Fibroblast of pulmonary artery (primary cell): Measurements from ENCODE around the gene PEX12.

Experiments
- DNase-seq: peaks from one replicate; pipeline ENCODE4 v3.0.0-alpha.2; 2010; ENCODE audit warnings: low read depth
- H3K4me3 ChIP-seq: replicated peaks from 2 replicates; pipeline ENCODE4 v1.5.1; 2011; ENCODE audit warnings: low read depth, mild to moderate bottlenecking, control low read depth, low read length, moderate library complexity
- CTCF ChIP-seq: IDR thresholded peaks from 2 replicates; pipeline ENCODE4 v1.5.1; 2011; ENCODE audit warnings: mild to moderate bottlenecking, control low read depth, low read length, inconsistent platforms; ENCODE audit errors: missing control alignments

PEX12 gene

DNA sequence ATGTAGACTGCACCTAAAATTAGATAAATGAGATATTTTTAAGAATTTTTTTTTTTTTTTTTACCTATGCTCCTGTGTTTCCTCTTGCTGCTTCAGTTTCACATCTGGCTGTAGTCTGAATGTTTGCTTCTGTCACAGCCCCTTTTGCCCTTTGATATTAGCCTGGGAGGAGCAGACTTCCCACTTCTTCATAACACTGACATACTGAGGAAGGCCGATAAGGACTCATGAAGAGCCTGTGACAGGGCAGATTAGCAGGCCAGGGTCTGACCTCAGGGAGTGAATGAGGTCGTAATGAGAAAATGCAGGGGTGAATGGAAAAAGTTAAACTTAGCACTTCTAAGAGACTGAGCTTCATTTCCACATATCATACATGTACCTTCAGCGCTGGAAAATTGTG lies 17.7 kb downstream of the PEX12 start, which contains the start of gene SLFN14:
TSS of gene SLFN14 (minus strand) at position 117 of the 400 bp plus-strand sequence. CDS start 2,757 bp downstream, outside the sequence.
- no peak for DNase-seq
- no peak within 1 kb of the TSS for H3K4me3 ChIP-seq
- TF ChIP-seq CTCF = no peak

- no peak for DNase-seq
- TF ChIP-seq CTCF = no peak
- no peak overlapping the region for H3K4me3 ChIP-seq
Measured at GRCh38 chr17:35559495-35560210, 18.7 kb downstream of the PEX12 start.

DNA sequence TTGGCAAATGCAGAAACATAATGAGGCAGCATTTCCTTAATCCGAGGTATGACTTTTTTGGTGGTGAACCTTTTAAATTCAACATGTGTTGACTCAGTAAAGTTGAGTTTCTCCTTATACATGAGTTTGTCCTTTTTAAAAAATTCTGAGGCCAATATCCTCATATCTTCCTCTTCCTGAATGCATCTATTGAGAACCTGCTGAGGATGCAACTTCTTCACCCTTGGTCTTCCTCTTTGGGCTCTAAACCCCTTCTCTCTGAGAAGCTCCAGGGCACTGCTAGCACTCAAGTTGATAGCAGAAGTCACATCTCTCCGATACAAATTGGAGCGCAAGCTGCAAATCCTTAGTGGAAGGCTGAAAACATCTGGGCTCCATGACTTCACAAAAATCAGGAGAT lies 21.0 kb downstream of the PEX12 start:
- TF ChIP-seq CTCF = no peak
- DNase-seq = no peak
- H3K4me3 ChIP-seq = no peak overlapping the region

DNA sequence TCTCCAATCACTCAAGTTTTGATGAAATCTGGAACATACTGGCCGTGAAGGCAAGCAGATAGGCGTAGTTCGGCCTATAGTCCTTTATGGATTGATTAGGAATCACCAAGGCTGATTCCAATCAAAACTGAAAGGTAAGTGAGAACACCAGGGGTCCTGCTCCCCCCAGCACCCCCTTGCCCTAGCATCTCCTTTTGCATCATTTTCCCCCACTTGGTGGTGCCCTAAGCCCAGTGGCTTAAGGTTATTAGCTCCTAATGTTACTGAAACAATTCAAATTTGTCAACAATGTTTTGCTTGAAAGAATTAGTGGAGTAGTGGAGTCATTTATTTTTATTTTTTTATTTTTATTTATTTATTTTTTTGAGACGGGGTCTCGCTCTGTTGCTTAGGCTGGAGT lies 22.7 kb downstream of the PEX12 start:
- TF ChIP-seq CTCF = peak; percentile 22
- DNase-seq = no peak
- H3K4me3 ChIP-seq = no peak overlapping the region

- H3K4me3 ChIP-seq = no peak overlapping the region
- DNase-seq = no peak
- TF ChIP-seq CTCF = no peak
Measured at GRCh38 chr17:35554668-35555067, 23.7 kb downstream of the PEX12 start.

GRCh38 chr17:35553310-35553709 lies 25.1 kb downstream of the PEX12 start:
- no peak overlapping the region for H3K4me3 ChIP-seq
- TF ChIP-seq CTCF = no peak
- DNase-seq = no peak

DNA sequence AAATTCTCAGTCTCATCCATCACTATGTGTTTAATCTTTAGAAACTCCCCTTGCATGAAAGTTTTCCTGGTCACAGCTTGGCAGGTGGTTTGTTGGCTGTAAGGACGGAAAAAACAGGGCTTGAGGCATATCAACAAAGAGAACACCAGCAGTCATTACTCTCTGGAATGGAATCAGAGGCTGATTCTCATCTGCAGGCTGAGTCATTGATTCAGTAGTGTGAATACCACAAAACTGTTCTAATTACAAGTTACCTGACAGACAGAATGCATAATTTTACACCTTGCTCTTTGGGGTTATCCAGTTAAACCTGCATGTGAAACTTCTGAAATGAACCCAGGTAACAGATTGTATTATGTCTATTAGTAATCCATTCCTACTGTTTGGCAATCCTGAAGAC lies 29.4 kb downstream of the PEX12 start:
- no peak for DNase-seq
- no peak for TF ChIP-seq CTCF
- no peak overlapping the region for H3K4me3 ChIP-seq
